HCT116 (cell line): Measurements from ENCODE around the gene TPO.

Source experiments
- ELF1 ChIP-seq: IDR thresholded peaks from 2 replicates; pipeline ENCODE4 v1.6.1; 2012; ENCODE audit warnings: low read depth, borderline replicate concordance
- EZH2 ChIP-seq: fragments of 200-600 bp; sonication (generic); IDR thresholded peaks from 2 replicates; pipeline ENCODE4 v1.6.1; 2017; ENCODE audit warnings: antibody characterized with exemption, mixed run types
- EZH2phosphoT487 ChIP-seq: fragments of 200-600 bp; IDR thresholded peaks from 2 replicates; pipeline ENCODE4 v1.6.1; 2018; ENCODE audit warnings: antibody characterized with exemption, borderline replicate concordance
- FOSL1 ChIP-seq: IDR thresholded peaks from 2 replicates; pipeline ENCODE4 v1.6.1; 2012; ENCODE audit warnings: low read depth
- JUND ChIP-seq: IDR thresholded peaks from 2 replicates; pipeline ENCODE4 v1.6.1; 2012
- POLR2A ChIP-seq: IDR thresholded peaks from 2 replicates; pipeline ENCODE4 v1.7.0; 2011; ENCODE audit warnings: borderline replicate concordance; ENCODE audit not compliant: insufficient read depth, insufficient read length; ENCODE audit errors: extremely low read depth
- RAD21 ChIP-seq: IDR thresholded peaks from 2 replicates; pipeline ENCODE4 v1.6.1; 2012; ENCODE audit warnings: low read depth, mild to moderate bottlenecking
- YY1 ChIP-seq: IDR thresholded peaks from 2 replicates; pipeline ENCODE4 v1.6.1; 2011; ENCODE audit warnings: low read length, low read depth, moderate library complexity, mild to moderate bottlenecking; ENCODE audit not compliant: insufficient replicate concordance; ENCODE audit errors: extremely low read depth
- TF ChIP-seq, protein P1 (sequence below), 3 experiments: fragments of 200-600 bp in 1 of 3; sonication (generic) in 1 of 3; IDR thresholded peaks in 2 of 3; conservative IDR thresholded peaks in 1 of 3; 2 replicates each; pipeline ENCODE4 v1.5.1; 2012 to 2017; ENCODE audit warnings: low read depth in 2 of 3, low read length in 2 of 3, antibody characterized with exemption in 1 of 3, borderline replicate concordance in 1 of 3, control low read depth in 1 of 3, mild to moderate bottlenecking in 1 of 3, mixed read lengths in 1 of 3, mixed run types in 1 of 3, moderate library complexity in 1 of 3; ENCODE audit not compliant: insufficient read depth in 1 of 3

DNA sequence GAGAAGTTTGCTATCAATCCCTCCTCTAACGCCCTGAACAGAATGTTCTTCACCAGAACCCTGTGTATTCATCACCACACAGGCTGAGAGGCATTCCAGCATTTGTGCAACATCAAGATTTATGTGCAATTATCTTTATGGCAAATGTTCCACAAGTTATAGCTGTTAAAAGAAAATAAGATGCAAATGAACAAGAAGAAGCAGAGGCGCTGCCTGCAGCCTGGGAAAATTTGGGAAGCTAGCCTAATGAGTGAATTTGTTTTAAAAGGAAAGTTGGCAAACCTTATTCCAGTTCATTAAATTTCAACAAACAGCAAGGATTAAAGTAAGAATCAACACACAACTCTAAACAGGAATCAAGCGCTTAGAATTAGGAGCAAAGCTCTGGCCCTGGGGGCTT lies 5.3 kb downstream of the TPO start:
- TF ChIP-seq POLR2A: no peak
- TF ChIP-seq, protein P1, sequence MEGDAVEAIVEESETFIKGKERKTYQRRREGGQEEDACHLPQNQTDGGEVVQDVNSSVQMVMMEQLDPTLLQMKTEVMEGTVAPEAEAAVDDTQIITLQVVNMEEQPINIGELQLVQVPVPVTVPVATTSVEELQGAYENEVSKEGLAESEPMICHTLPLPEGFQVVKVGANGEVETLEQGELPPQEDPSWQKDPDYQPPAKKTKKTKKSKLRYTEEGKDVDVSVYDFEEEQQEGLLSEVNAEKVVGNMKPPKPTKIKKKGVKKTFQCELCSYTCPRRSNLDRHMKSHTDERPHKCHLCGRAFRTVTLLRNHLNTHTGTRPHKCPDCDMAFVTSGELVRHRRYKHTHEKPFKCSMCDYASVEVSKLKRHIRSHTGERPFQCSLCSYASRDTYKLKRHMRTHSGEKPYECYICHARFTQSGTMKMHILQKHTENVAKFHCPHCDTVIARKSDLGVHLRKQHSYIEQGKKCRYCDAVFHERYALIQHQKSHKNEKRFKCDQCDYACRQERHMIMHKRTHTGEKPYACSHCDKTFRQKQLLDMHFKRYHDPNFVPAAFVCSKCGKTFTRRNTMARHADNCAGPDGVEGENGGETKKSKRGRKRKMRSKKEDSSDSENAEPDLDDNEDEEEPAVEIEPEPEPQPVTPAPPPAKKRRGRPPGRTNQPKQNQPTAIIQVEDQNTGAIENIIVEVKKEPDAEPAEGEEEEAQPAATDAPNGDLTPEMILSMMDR (IDR thresholded peaks at IDR 0.05 in 2 of 3, conservative IDR thresholded peaks at IDR 0.05 in 1 of 3; ENCODE audit: borderline replicate concordance in 1 of 3, insufficient read depth in 1 of 3, low read depth in 2 of 3, low read length in 2 of 3): no peak
- TF ChIP-seq ELF1: no peak
- no peak for TF ChIP-seq EZH2
- no peak for TF ChIP-seq FOSL1
- no peak for TF ChIP-seq JUND
- no peak for TF ChIP-seq RAD21
- TF ChIP-seq EZH2phosphoT487: no peak
- TF ChIP-seq YY1: no peak
